Activated effector memory CD4-positive, alpha-beta T cell treated with anti-CD3 and anti-CD28 coated beads, Interleukin-2, amount 50 U/mL, for 16 hours (primary cell): ENCODE data around the gene GNAQ.

ENCODE experiments used
- DNase-seq: peaks from one replicate; pipeline ENCODE4 v3.0.0-alpha.2; 2020

The GNAQ gene

GRCh38 chr9:78000221-78000620 lies 31.4 kb downstream of the GNAQ start:
- DNase-seq: no peak

DNA sequence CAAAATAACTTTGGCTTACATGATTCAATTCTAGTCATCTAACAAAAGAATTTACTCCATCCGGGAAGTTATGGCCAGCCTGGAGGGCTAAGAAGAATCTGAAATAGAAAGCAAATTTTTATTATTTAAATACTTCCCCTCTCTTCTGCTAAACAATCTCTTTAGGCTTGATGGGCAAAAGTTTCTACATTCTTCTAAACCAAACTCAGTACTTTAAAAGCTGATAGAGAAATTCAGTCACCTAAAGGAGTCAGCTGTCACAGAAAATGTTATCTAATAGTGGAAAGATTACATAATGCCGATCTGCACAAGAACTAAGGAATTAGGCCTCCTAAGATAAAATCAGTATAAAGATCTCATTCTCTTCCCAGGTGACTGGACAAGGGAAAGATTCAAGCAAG lies 32.4 kb downstream of the GNAQ start:
- DNase-seq: no peak

DNA sequence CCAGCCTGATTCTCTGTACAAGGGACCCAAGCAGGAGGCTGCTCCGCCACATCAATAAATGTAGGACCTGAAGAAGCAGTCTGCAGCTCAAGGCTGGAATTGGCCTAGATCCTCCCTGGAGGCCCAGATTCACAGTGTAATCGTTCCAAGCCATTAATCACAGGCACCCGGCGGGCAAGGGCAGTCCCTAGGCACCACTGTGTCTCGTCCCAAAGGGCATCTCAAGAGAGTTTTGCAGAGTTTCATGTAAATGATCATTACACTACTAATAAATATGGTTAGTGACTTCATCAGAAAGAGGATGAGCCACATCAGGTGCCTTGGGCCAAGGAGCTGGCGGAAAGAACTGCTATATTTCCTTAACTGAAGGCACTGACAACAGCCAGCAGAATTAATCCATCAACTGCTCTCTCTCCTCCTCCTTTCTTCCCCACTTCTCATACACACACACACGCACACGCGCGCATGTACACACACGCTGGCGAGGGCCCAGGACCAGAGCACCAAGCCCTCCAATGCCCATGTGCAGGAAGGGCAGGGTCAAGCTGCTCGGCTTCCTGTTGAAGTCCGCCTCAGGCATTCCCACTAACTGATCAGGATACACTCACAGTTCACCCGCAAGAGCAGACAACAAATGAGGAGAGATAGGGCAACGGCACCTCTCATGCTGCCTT lies 33.9 kb downstream of the GNAQ start:
- no peak for DNase-seq

DNA sequence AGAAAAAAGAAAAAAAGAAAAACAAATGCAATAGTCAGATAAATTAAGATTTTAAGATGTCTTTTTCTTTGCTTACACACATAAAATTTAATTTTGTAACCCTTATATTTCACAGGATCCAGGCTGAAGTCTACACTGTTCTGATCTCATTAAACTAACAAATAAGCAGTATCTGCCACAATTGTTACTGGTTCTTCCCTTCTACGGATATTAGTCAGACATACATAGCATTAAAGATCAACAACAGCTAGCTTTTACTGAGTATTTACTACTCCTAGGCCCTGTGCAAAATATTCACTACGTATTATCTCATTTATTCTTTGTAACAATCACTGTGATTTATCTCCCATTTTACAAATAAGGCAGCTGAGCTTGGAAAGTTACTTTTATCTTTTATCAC lies 34.9 kb downstream of the GNAQ start:
- DNase-seq: no peak

DNA sequence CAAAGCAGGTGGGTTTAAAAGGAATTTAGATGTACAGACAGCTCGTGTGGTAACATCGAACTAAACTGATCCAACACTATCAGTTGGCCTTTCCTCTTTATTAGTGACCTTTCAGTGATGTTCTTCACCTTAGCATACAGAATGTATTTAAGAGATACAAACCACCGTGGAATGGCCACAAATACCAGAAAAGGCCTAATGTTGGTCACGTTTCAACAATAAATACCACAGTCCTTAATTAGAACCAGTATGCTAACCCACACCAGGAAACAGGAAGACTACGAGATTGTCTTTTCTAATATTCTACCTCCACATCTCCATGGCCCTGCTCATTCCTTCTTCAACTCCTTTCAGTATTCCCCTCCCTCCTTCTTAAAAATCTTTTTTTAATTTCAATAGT lies 40.4 kb downstream of the GNAQ start:
- no peak for DNase-seq

DNA sequence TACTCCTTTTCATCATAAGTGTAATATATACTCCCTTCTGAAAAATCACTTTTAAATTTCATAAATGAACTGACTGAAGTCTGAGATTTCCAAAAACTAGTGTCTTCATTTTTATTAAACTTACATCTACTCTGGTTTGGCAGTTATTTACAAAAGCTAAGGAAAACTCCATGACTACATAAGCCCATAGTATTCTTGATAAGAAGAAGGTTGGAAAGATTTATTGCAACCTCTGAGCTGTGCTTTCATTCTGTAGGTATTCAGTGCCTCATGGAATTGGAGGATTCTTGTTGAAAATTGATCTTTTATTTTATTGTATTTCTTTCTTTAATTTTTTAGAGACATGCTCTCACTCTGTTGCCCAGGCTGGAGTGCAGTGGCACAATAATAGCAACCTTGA lies 41.7 kb downstream of the GNAQ start:
- no peak for DNase-seq

DNA sequence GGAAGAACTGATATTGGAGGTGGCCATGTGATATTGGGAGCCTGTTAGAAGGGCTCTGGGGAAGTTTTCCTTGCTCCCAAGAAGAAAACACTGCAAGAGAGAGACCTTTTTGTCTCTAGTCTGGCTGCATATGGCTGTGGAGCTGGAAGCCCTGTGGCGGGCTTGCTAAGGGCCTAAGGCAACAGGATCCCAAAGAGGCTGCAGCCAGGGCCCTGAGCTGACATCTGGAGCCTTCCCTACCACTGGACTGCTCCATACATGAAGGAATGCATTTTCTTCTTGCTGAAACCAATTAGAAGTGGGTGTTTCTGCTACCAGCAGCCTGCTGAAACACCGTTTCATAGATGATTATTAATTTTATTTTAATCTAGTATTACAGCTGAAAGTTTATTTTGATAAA lies 42.2 kb downstream of the GNAQ start:
- no peak for DNase-seq

DNA sequence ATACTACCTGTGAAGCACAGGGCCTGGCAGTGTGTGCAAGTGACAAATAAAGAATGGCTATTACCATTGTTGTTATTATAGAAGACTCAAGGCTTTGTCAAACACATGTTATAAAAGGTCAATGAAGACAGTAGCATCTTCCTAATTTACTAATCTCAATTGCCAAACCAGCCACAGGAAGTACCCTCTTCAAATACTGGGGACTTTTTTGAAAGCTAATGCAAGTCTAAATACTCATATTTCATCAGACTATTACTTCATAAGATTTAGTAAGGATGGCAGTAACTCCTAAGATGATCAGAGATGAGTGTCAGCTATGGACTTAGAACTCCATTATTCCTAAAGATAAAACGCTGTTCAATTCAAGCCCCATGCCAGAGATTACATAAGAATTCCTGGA lies 43.0 kb downstream of the GNAQ start:
- DNase-seq: no peak

GRCh38 chr9:77987880-77988525 lies 43.6 kb downstream of the GNAQ start:
- DNase-seq: no peak

DNA sequence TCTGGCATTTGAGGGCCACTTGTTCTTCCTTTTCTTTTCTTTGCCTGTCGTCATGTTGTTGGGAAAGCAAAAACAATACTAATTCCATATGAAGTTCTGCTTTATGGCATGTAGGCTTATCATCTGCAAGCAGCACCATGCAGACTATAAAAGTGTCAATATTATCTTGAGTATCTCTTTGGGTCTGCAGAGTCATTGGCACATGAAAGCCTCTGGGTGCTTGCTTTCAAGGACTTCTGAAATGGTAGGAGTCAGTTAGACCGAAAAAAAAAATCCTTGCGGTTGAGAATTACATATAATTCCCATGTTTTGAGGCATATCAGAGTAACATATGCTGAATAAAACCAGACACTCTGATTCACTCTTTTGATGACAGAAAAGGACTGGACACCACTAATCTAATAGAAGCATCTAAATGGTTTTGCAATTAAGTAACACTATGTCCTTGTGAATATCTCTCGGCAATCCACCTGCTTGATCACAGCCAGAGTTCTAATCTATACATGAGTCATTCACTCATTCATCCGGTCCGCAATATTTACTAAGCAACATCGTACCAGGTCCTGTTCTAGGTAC lies 44.4 kb downstream of the GNAQ start:
- no peak for DNase-seq

GRCh38 chr9:77985996-77986395 lies 45.6 kb downstream of the GNAQ start:
- DNase-seq: no peak

DNA sequence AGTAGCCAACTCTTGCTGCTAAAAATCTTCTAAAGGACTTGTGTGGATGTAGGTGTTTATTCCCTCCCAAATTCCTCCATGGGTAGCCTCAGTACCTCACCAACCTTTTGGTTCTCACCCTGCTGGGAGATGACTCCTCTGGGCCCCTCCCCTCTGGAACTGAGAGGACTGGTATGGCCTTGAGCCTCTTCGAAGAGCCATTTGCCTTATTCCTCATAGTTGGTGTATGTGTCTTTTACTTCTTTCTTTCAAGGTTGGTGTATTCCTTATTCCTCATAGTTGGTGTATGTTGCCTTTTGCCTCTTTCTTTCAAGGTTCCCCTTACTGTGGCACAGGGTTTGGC lies 48.3 kb downstream of the GNAQ start:
- no peak for DNase-seq

- DNase-seq: no peak
These were observed 48.9 kb downstream of the GNAQ start for GRCh38 chr9:77982581-77983319.

DNA sequence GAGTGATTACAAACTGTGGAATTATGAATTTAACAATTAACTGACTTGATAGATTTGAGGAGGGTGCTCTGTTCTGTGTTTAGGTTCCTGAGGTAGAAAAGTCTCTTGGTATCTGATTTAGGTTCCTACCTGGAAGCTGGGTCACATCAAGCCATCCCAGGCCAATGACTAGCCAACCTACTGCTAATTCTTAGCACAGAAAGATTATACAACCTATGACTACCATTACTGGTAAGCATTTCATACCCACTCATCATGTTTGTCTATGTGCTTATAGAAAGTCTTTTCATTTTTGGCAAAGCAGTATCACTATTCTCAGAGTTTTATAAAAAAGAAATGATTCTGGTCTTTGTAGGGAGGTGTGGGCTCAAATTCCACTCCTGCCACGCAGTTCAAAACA lies 49.7 kb downstream of the GNAQ start:
- no peak for DNase-seq

DNA sequence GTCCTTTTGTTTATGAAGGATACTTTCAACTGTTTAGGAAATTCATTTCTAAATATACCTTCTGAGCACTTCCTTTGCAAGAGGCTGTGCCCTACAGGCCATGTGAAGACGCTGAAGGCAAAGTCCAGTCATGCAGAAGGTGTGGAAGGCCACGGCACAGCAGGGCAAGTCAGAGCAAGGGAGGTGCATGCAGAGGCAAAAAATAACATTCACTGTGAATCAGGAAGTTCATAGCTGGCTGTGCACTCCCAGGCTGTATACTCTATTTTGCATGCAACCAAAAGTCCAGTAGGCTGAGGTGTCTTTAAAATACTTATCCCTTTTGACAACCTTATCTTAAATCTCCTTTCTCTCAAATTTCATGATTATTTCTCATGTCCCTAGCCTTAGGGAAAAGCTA lies 50.3 kb downstream of the GNAQ start:
- no peak for DNase-seq

- DNase-seq: no peak
These were observed 51.0 kb downstream of the GNAQ start for GRCh38 chr9:77980622-77981021.

GRCh38 chr9:77978086-77978781 lies 53.4 kb downstream of the GNAQ start:
- DNase-seq: no peak

DNA sequence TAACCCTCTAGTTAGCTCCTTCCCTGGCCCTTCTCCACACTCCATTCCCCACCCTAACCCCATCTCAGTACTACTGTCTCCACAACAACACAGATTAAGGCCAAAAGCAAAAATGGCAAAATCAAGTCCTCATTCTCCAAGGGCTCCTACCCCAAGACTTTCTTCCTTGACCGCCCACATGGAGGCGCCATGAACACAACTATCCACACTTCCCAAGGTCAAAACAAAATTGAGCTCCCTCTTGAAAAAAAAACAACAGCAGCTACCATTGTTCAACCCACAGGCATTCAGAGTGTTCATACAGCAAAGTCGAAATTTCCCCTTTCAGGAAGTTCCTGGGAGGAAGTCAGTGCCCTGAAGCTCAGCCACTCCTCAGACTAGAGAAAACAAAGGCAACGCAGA lies 54.4 kb downstream of the GNAQ start:
- DNase-seq: peak; percentile 73

DNA sequence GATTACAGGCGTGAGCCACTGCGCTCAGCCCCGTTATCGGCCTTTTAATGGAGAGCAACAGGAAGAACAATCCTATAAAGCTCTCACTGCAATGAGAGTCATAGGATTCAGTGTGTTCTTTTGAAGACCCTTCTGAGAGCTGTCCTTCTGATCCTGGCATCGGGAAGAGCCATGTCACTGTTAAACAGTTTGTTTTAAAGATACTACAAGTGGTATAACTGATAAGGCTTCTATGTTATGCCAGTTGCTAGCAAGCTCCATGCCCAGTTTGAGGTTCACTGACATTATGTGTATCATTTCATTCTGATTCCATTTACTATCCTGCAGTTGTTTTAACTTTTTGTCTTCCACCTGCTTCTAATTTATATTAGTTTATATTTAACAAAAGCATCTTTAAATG lies 55.8 kb downstream of the GNAQ start:
- DNase-seq: no peak

DNA sequence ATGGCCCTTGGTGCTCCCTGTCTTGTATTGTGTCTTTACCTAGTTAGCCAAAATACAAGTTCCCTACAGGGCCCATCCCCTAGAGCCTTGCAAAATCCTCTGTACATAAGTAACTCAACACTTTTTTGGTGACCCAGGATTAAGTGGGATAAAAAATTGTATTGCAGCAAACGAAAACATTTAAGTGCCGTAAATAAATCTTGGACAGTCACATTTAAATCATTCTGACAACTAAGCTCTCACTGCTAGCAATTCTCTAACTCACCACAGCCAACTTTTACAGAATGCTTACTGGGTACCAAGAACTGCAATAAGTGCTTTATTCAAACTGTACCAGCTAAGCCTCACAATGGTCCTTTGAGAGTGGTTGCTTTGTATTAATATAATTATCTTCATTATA lies 56.6 kb downstream of the GNAQ start:
- DNase-seq: no peak

DNA sequence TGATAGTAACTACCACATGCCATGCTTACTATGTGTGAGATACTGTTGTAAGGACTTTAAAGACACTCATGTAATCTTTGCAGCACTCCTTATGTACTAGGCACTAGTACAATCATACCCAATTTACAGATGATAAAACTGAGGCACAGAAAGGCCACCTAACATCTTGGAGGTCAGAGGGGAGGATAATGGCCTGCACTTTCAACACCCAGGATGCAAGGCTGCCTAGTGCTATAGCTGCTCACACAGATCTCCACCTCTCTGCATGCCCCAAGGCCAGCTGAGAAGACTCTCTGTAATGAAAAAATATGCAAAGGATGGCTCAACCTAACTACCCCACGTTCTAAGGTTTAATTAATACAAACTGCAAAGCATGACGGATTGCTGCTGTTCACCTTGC lies 57.2 kb downstream of the GNAQ start:
- DNase-seq: no peak

DNA sequence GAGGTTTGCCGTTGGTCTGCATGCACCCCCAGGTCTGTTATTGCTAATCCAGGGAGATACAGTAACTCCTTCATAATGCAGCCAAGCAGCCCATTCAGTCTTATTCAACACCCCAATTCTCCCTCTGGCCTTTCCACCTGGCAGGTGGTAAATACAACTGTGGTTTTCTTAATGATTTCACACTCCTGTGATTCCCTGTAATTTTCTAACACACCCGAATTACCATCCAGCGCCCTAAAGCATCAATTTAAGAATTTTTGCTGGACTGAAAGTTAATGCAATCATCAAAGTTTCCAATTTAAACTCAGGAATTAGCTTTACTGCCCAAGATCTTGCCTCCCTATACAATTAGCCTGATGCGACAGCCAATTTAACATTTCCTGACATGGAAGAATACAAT lies 62.5 kb downstream of the GNAQ start:
- no peak for DNase-seq

- DNase-seq: no peak
These were observed 63.1 kb downstream of the GNAQ start for GRCh38 chr9:77968506-77968905.

- no peak for DNase-seq
These were observed 64.9 kb downstream of the GNAQ start for GRCh38 chr9:77966718-77967117.
